ENCODE measurements around the gene MTX1. TPM values are rescaled to one million over a fixed set of nuclear protein-coding genes. Genes with fewer than 3 reads are reported as not detected.
"Not testable (repeated sequence)": the region's sequence is repeated elsewhere in the genome, so short reads cannot be mapped to it uniquely, and the experiment has no call there.

MTX1 gene
- total RNA-seq, 1 donor = 42.7 TPM

- peaks cover 26% of the 10 kb centered on the region for H3K36me3 ChIP-seq (ENCODE audit: insufficient read depth, low read length)
- H3K4me1 ChIP-seq (ENCODE audit: insufficient read depth, low read length) = peaks cover 4% of the 10 kb centered on the region
- H2AFZ ChIP-seq (ENCODE audit: low read length) = no peak overlapping the region
- H3K79me2 ChIP-seq (ENCODE audit: insufficient read depth, low read length) = peaks cover 4% of the 10 kb centered on the region
- peaks cover 11% of the 10 kb centered on the region for H3K27me3 ChIP-seq (ENCODE audit: insufficient read depth, low read length)
- DNase-seq (ENCODE audit: insufficient read length, low spot score, missing footprints) = no peak
- no peaks in the 10 kb centered on the region for H3K9me3 ChIP-seq (ENCODE audit: low read depth, low read length)
- no peak for TF ChIP-seq CTCF (IDR thresholded peaks at IDR 0.05; ENCODE audit: extremely low read depth, low read depth, low read length)
- H4K20me1 ChIP-seq (ENCODE audit: insufficient read depth, low read length) = peaks cover 14% of the 10 kb centered on the region
- H3K4me2 ChIP-seq (ENCODE audit: insufficient read depth, low read length) = no peak overlapping the region
- H3K27ac ChIP-seq (ENCODE audit: low read depth, low read length) = no peak overlapping the region
- H3K4me3 ChIP-seq (ENCODE audit: insufficient read depth, low read length) = no peak overlapping the region
Measured at GRCh38 chr1:155166051-155166470, 42.4 kb upstream of the MTX1 start.

- Histone ChIP-seq H3K27ac (ENCODE audit: low read depth, low read length) (no peak overlapping the region), H3K9me3 (ENCODE audit: low read depth, low read length) (no peaks in the 10 kb centered on the region), H3K4me3 (ENCODE audit: insufficient read depth, low read length) (no peak overlapping the region), H3K79me2 (ENCODE audit: insufficient read depth, low read length) (peaks cover 7% of the 10 kb centered on the region), H3K4me1 (ENCODE audit: insufficient read depth, low read length) (peaks cover 4% of the 10 kb centered on the region), H3K4me2 (ENCODE audit: insufficient read depth, low read length) (no peak overlapping the region), H4K20me1 (ENCODE audit: insufficient read depth, low read length) (peaks cover 14% of the 10 kb centered on the region), H3K27me3 (ENCODE audit: insufficient read depth, low read length) (peaks cover 11% of the 10 kb centered on the region), H2AFZ (ENCODE audit: low read length) (no peak overlapping the region), H3K36me3 (ENCODE audit: insufficient read depth, low read length) (peaks cover 26% of the 10 kb centered on the region)
- DNase-seq (ENCODE audit: insufficient read length, low spot score, missing footprints) = peak; percentile 62
- TF ChIP-seq CTCF (IDR thresholded peaks at IDR 0.05; ENCODE audit: extremely low read depth, low read depth, low read length) = no peak
Measured at GRCh38 chr1:155166471-155167165, 41.9 kb upstream of the MTX1 start.

GRCh38 chr1:155167166-155168104, 41.1 kb upstream of the MTX1 start:
- Histone ChIP-seq H3K36me3 (ENCODE audit: insufficient read depth, low read length) (peaks cover 26% of the 10 kb centered on the region), H3K4me3 (ENCODE audit: insufficient read depth, low read length) (no peak overlapping the region), H3K79me2 (ENCODE audit: insufficient read depth, low read length) (peaks cover 15% of the 10 kb centered on the region), H3K4me1 (ENCODE audit: insufficient read depth, low read length) (peaks cover 11% of the 10 kb centered on the region), H2AFZ (ENCODE audit: low read length) (peak overlapping the region; percentile 9), H3K9me3 (ENCODE audit: low read depth, low read length) (no peaks in the 10 kb centered on the region), H3K27me3 (ENCODE audit: insufficient read depth, low read length) (peaks cover 11% of the 10 kb centered on the region), H4K20me1 (ENCODE audit: insufficient read depth, low read length) (peaks cover 14% of the 10 kb centered on the region), H3K27ac (ENCODE audit: low read depth, low read length) (no peak overlapping the region), H3K4me2 (ENCODE audit: insufficient read depth, low read length) (peak overlapping the region; percentile 37)
- DNase-seq (ENCODE audit: insufficient read length, low spot score, missing footprints) = peak; percentile 94
- TF ChIP-seq CTCF (IDR thresholded peaks at IDR 0.05; ENCODE audit: extremely low read depth, low read depth, low read length) = peak; percentile 95

GRCh38 chr1:155168105-155168445, 40.4 kb upstream of the MTX1 start:
- H3K4me2 ChIP-seq (ENCODE audit: insufficient read depth, low read length); H2AFZ ChIP-seq (ENCODE audit: low read length): not testable (repeated sequence)
- H3K27me3 ChIP-seq (ENCODE audit: insufficient read depth, low read length) = peaks cover 11% of the 10 kb centered on the region

More at GRCh38 chr1:155168105-155168445, 40.4 kb upstream of the MTX1 start:
- H3K4me1 ChIP-seq (ENCODE audit: insufficient read depth, low read length) = peaks cover 12% of the 10 kb centered on the region
- H3K27ac ChIP-seq (ENCODE audit: low read depth, low read length); H3K9me3 ChIP-seq (ENCODE audit: low read depth, low read length); H3K4me3 ChIP-seq (ENCODE audit: insufficient read depth, low read length); DNase-seq (ENCODE audit: insufficient read length, low spot score, missing footprints): not testable (repeated sequence)
- peaks cover 26% of the 10 kb centered on the region for H3K36me3 ChIP-seq (ENCODE audit: insufficient read depth, low read length)
- H4K20me1 ChIP-seq (ENCODE audit: insufficient read depth, low read length) = peaks cover 14% of the 10 kb centered on the region
- peaks cover 22% of the 10 kb centered on the region for H3K79me2 ChIP-seq (ENCODE audit: insufficient read depth, low read length)

Data from osteoblast (primary cell).